Upper lobe of left lung (tissue), 4 donors: ENCODE measurements around the gene ITGAD.

ENCODE experiments used
- EP300 ChIP-seq, 4 donors: sonication (generic); formaldehyde crosslinking; IDR thresholded peaks; one replicate each; pipeline ENCODE4 v1.5.1; 2017; ENCODE audit warnings: antibody characterized with exemption in 4 of 4, control low read depth in 2 of 4
- TF ChIP-seq, protein P1 (sequence below), 6 experiments: fragments of 450-650 bp in 4 of 6; fragments of 200-600 bp in 2 of 6; sonication (generic) in 2 of 6; IDR thresholded peaks; one replicate each; pipeline ENCODE4 v1.5.1; 2016 to 2019; ENCODE audit warnings: antibody characterized with exemption in 6 of 6

DNA sequence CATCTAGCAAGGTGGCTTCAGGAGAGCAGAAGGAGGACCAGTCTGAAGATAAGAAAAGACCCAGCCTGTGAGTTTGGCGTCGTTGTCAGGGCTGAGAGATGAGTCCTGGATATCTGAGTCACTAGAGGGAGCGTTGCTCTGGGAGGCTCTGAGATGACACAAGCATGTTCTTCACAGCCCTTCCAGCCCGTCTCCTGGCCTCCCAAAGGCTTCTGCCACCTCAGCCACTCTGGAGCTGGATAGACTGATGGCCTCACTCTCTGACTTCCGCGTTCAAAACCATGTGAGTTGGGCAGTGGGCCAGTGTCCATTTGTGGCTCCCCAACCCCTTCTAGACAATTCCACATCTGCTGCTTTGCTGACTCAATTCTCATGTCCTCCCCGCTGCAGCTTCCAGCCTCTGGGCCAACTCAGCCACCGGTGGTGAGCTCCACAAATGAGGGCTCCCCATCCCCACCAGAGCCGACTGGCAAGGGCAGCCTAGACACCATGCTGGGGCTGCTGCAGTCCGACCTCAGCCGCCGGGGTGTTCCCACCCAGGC, 81.1 kb downstream of the ITGAD start:
- TF ChIP-seq, protein P1, sequence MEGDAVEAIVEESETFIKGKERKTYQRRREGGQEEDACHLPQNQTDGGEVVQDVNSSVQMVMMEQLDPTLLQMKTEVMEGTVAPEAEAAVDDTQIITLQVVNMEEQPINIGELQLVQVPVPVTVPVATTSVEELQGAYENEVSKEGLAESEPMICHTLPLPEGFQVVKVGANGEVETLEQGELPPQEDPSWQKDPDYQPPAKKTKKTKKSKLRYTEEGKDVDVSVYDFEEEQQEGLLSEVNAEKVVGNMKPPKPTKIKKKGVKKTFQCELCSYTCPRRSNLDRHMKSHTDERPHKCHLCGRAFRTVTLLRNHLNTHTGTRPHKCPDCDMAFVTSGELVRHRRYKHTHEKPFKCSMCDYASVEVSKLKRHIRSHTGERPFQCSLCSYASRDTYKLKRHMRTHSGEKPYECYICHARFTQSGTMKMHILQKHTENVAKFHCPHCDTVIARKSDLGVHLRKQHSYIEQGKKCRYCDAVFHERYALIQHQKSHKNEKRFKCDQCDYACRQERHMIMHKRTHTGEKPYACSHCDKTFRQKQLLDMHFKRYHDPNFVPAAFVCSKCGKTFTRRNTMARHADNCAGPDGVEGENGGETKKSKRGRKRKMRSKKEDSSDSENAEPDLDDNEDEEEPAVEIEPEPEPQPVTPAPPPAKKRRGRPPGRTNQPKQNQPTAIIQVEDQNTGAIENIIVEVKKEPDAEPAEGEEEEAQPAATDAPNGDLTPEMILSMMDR (IDR thresholded peaks at IDR 0.05), result no peak
- TF ChIP-seq EP300 (IDR thresholded peaks at IDR 0.05), result no peak
